Naive thymus-derived CD4-positive, alpha-beta T cell (primary cell): ENCODE measurements around the gene MTO1. TPM values are rescaled to one million over a fixed set of nuclear protein-coding genes. Genes with fewer than 3 reads are reported as not detected.
A peak's percentile ranks its signal among the peaks of the same experiment; 100 is the strongest.

ENCODE experiments used
- ATAC-seq: fragments of 150-1000 bp; cut with Tn5 transposase; 2 replicates; pipeline ENCODE4 v1.10.0; 2021; ENCODE audit warnings: mild to moderate bottlenecking, moderate library complexity
- CTCF ChIA-PET: fragments of 350-600 bp; sonication (Branson Sonifier 250); formaldehyde crosslinking; loops from one replicate; lab custom pipeline; 2021; ENCODE audit warnings: antibody characterized with exemption; lab: Charles Lee
- POLR2A ChIA-PET: fragments of 350-600 bp; sonication (Branson Sonifier 250); formaldehyde crosslinking; loops from one replicate; lab custom pipeline; 2021; ENCODE audit warnings: antibody characterized with exemption, inconsistent platforms; lab: Charles Lee
- DNase-seq, 9 donors: peaks; one replicate each; pipeline versions ENCODE4 v3.0.0 to v3.0.0-alpha.2; 2020 to 2022; ENCODE audit warnings: mixed read lengths in 1 of 9
- H3K27ac ChIP-seq: one replicate; pipeline ENCODE4 v1.7.0; 2013; ENCODE audit warnings: mild to moderate bottlenecking, low read depth, low read length, moderate library complexity
- H3K27me3 ChIP-seq, 2 donors: one replicate each; pipeline ENCODE4 v1.7.0; 2013; ENCODE audit warnings: low read length in 2 of 2, mild to moderate bottlenecking in 2 of 2, moderate library complexity in 2 of 2; ENCODE audit not compliant: control insufficient read depth in 2 of 2, insufficient read depth in 2 of 2
- H3K36me3 ChIP-seq, 3 experiments: 1 replicate in 2 of 3; 2 replicates in 1 of 3; pipeline ENCODE4 v1.7.0; 2013; ENCODE audit warnings: low read length in 3 of 3, mild to moderate bottlenecking in 3 of 3, moderate library complexity in 1 of 3; ENCODE audit not compliant: insufficient read depth in 3 of 3, control insufficient read depth in 2 of 3
- H3K4me1 ChIP-seq, 2 donors: one replicate each; pipeline ENCODE4 v1.7.0; 2013; ENCODE audit warnings: low read length in 2 of 2, mild to moderate bottlenecking in 2 of 2, moderate library complexity in 1 of 2; ENCODE audit not compliant: control insufficient read depth in 2 of 2, insufficient read depth in 2 of 2
- H3K4me3 ChIP-seq: 2 replicates; pipeline ENCODE4 v1.7.0; 2013; ENCODE audit warnings: mild to moderate bottlenecking, low read length
- H3K9me3 ChIP-seq, 3 experiments: 1 replicate in 2 of 3; 2 replicates in 1 of 3; pipeline ENCODE4 v1.7.0; 2013; ENCODE audit warnings: low read length in 3 of 3; ENCODE audit not compliant: control insufficient read depth in 2 of 3
- H3K27ac Mint-ChIP-seq, 9 donors: one replicate each; pipeline ENCODE4 v1.8.0; 2020 to 2022; ENCODE audit warnings: mixed read lengths in 9 of 9, mild to moderate bottlenecking in 8 of 9, moderate library complexity in 5 of 9, inconsistent platforms in 2 of 9
- H3K27me3 Mint-ChIP-seq, 5 donors: one replicate each; pipeline ENCODE4 v1.8.0; 2021 to 2022; ENCODE audit warnings: mixed read lengths in 5 of 5, mild to moderate bottlenecking in 1 of 5
- H3K36me3 Mint-ChIP-seq, 5 donors: one replicate each; pipeline ENCODE4 v1.8.0; 2020 to 2022; ENCODE audit warnings: mixed read lengths in 5 of 5, mild to moderate bottlenecking in 3 of 5, inconsistent platforms in 1 of 5
- H3K4me1 Mint-ChIP-seq, 7 donors: one replicate each; pipeline ENCODE4 v1.8.0; 2020 to 2022; ENCODE audit warnings: mixed read lengths in 7 of 7, mild to moderate bottlenecking in 3 of 7, inconsistent platforms in 1 of 7
- H3K4me3 Mint-ChIP-seq, 10 donors: one replicate each; pipeline ENCODE4 v1.8.0; 2020 to 2022; ENCODE audit warnings: mild to moderate bottlenecking in 10 of 10, mixed read lengths in 10 of 10, moderate library complexity in 6 of 10, inconsistent platforms in 2 of 10
- H3K9me3 Mint-ChIP-seq, 11 donors: one replicate each; pipeline ENCODE4 v1.8.0; 2020 to 2022; ENCODE audit warnings: mixed read lengths in 11 of 11, mild to moderate bottlenecking in 4 of 11, inconsistent platforms in 1 of 11, moderate library complexity in 1 of 11
- intact Hi-C, 2 donors: fragments of 100-400 bp; cut with micrococcal nuclease; formaldehyde crosslinking; loops; one replicate each; pipeline ENCODE4 v1.15.1; 2023
- polyA plus RNA-seq, 2 donors: library from polyadenylated mRNA; unstranded; fragments of 300-500 nt; fragmentation: Illumina TruSeq; gene quantifications; one replicate each; pipeline ENCODE4 v1.2.3, GENCODE V29; 2021
- total RNA-seq, 6 experiments: library from RNA in 5 of 6; stranded (reverse) in 5 of 6; gene quantifications; 1 replicate in 5 of 6; 2 replicates in 1 of 6; pipeline ENCODE4 v1.2.3 and lab custom pipeline; 2021 to 2026

The MTO1 gene
- total and polyA plus RNA-seq, 7 experiments from 2014 or later = 27.2 to 92.0 (median 44.6) TPM

GRCh38 chr6:73525546-73526330, 64.2 kb downstream of the MTO1 start:
- ChIA-PET CTCF (interaction anchor here (0.6 to 0.7 kb wide), 2 partner anchors 119 to 1114 kb away, joined by 3 to 7 read pairs; no protein-coding TSS in a partner anchor), POLR2A (interaction anchor here (0.6 to 8.9 kb wide), 8 partner anchors 9 to 129 kb away, joined by 3 to 183 read pairs (median 22); partner anchors contain the start of gene MTO1)
- Mint-ChIP-seq H3K4me3 (no peak overlapping the region), H3K27ac (peak overlapping the region in 2 of 9 donors; percentile 12 to 30), H3K9me3 (peaks cover 0 to 5% (median 0%) of the 10 kb centered on the region in 11 donors), H3K4me1 (peaks cover 5 to 29% (median 23%) of the 10 kb centered on the region in 7 donors), H3K27me3 (peaks cover 0 to 17% (median 0%) of the 10 kb centered on the region in 5 donors), H3K36me3 (peaks cover 0 to 6% (median 3%) of the 10 kb centered on the region in 5 donors)
- intact Hi-C loops = no loop called here
- DNase-seq = no peak
- no peak for ATAC-seq
- Histone ChIP-seq H3K27ac (no peak overlapping the region), H3K9me3 (no peaks in the 10 kb centered on the region), H3K4me3 (no peak overlapping the region), H3K4me1 (peaks cover 12 to 13% of the 10 kb centered on the region in 2 donors), H3K36me3 (peaks cover 0 to 4% (median 0%) of the 10 kb centered on the region in 3 experiments), H3K27me3 (no peaks in the 10 kb centered on the region)

- intact Hi-C loops = no loop called here
- no peaks in the 10 kb centered on the region for H3K9me3 ChIP-seq
- H3K27me3 Mint-ChIP-seq = peaks cover 0 to 21% (median 0%) of the 10 kb centered on the region in 5 donors
- H3K4me1 Mint-ChIP-seq = peaks cover 0 to 7% (median 6%) of the 10 kb centered on the region in 7 donors
- H3K36me3 Mint-ChIP-seq = peaks cover 0 to 3% (median 0%) of the 10 kb centered on the region in 5 donors
- POLR2A ChIA-PET = no interaction called here
- H3K9me3 Mint-ChIP-seq = no peaks in the 10 kb centered on the region
- ATAC-seq (no peak), DNase-seq (no peak)
- no peak overlapping the region for H3K27ac ChIP-seq
- no peaks in the 10 kb centered on the region for H3K4me1 ChIP-seq
- H3K4me3 ChIP-seq = no peak overlapping the region
- H3K27ac Mint-ChIP-seq = peak overlapping the region in 1 of 9 donors; percentile 31
- CTCF ChIA-PET = interaction anchor here (1.4 kb wide), 1 partner anchor 14 kb away, joined by 3 read pairs; no protein-coding TSS in a partner anchor
- H3K27me3 ChIP-seq = no peaks in the 10 kb centered on the region
- H3K36me3 ChIP-seq = no peaks in the 10 kb centered on the region
- no peak overlapping the region for H3K4me3 Mint-ChIP-seq
Observed at GRCh38 chr6:73528897-73529296, 67.4 kb downstream of the MTO1 start.

GRCh38 chr6:73532293-73532692, 70.8 kb downstream of the MTO1 start:
- CTCF ChIA-PET = interaction anchor here (2.0 kb wide), 1 partner anchor 17 kb away, joined by 5 read pairs; no protein-coding TSS in a partner anchor
- H3K36me3 Mint-ChIP-seq = peaks cover 0 to 3% (median 0%) of the 10 kb centered on the region in 5 donors
- H3K4me1 Mint-ChIP-seq = no peaks in the 10 kb centered on the region
- Histone ChIP-seq H3K27ac (no peak overlapping the region), H3K4me3 (no peak overlapping the region), H3K27me3 (no peaks in the 10 kb centered on the region), H3K4me1 (no peaks in the 10 kb centered on the region), H3K36me3 (no peaks in the 10 kb centered on the region), H3K9me3 (no peaks in the 10 kb centered on the region)
- DNase-seq (no peak), ATAC-seq (no peak)
- POLR2A ChIA-PET = no interaction called here
- no peaks in the 10 kb centered on the region for H3K9me3 Mint-ChIP-seq
- no peak overlapping the region for H3K27ac Mint-ChIP-seq
- intact Hi-C loops = no loop called here
- peaks cover 0 to 26% (median 0%) of the 10 kb centered on the region in 5 donors for H3K27me3 Mint-ChIP-seq
- H3K4me3 Mint-ChIP-seq = no peak overlapping the region

- ATAC-seq (no peak), DNase-seq (no peak)
- CTCF ChIA-PET = interaction anchor here (0.7 kb wide), 1 partner anchor 76 kb away, joined by 3 read pairs; no protein-coding TSS in a partner anchor
- H3K36me3 ChIP-seq = no peaks in the 10 kb centered on the region
- no peaks in the 10 kb centered on the region for H3K27me3 ChIP-seq
- no peaks in the 10 kb centered on the region for H3K4me1 ChIP-seq
- H3K27ac Mint-ChIP-seq = no peak overlapping the region
- no peaks in the 10 kb centered on the region for H3K9me3 Mint-ChIP-seq
- no peaks in the 10 kb centered on the region for H3K4me1 Mint-ChIP-seq
- no peak overlapping the region for H3K4me3 Mint-ChIP-seq
- no peaks in the 10 kb centered on the region for H3K9me3 ChIP-seq
- no peak overlapping the region for H3K27ac ChIP-seq
- no peaks in the 10 kb centered on the region for H3K36me3 Mint-ChIP-seq
- H3K4me3 ChIP-seq = no peak overlapping the region
- POLR2A ChIA-PET = interaction anchor here (0.6 kb wide), 1 partner anchor 13 kb away, joined by 4 read pairs; no protein-coding TSS in a partner anchor
- intact Hi-C loops = loop anchor here in 1 of 2 donors (5.0 kb wide), 1 partner anchor 907 kb away; no protein-coding TSS in a partner anchor
- peaks cover 0 to 15% (median 0%) of the 10 kb centered on the region in 5 donors for H3K27me3 Mint-ChIP-seq
Observed at GRCh38 chr6:73534628-73535027, 73.1 kb downstream of the MTO1 start.

GRCh38 chr6:73537677-73538076, 76.1 kb downstream of the MTO1 start:
- no peaks in the 10 kb centered on the region for H3K36me3 Mint-ChIP-seq

GRCh38 chr6:73538116-73538779, 76.7 kb downstream of the MTO1 start:
- ChIA-PET CTCF (no interaction called here), POLR2A (no interaction called here)
- Histone ChIP-seq H3K36me3 (no peaks in the 10 kb centered on the region), H3K4me3 (no peak overlapping the region), H3K27me3 (no peaks in the 10 kb centered on the region), H3K4me1 (no peaks in the 10 kb centered on the region), H3K9me3 (no peaks in the 10 kb centered on the region), H3K27ac (no peak overlapping the region)
- Mint-ChIP-seq H3K27ac (no peak overlapping the region), H3K36me3 (no peaks in the 10 kb centered on the region), H3K9me3 (peaks cover 0 to 1% (median 0%) of the 10 kb centered on the region in 11 donors), H3K4me3 (no peak overlapping the region), H3K4me1 (no peaks in the 10 kb centered on the region), H3K27me3 (peaks cover 0 to 5% (median 0%) of the 10 kb centered on the region in 5 donors)
- intact Hi-C loops = loop anchor here in 1 of 2 donors (5.0 kb wide), 1 partner anchor 911 kb away; no protein-coding TSS in a partner anchor
- no peak for DNase-seq
- ATAC-seq = no peak

More at GRCh38 chr6:73537677-73538076, 76.1 kb downstream of the MTO1 start:
- H3K36me3 ChIP-seq = no peaks in the 10 kb centered on the region
- H3K9me3 ChIP-seq = no peaks in the 10 kb centered on the region
- DNase-seq (no peak), ATAC-seq (no peak)
- H3K4me1 ChIP-seq = no peaks in the 10 kb centered on the region
- CTCF ChIA-PET = no interaction called here
- Mint-ChIP-seq H3K27me3 (peaks cover 0 to 10% (median 0%) of the 10 kb centered on the region in 5 donors), H3K9me3 (peaks cover 0 to 1% (median 0%) of the 10 kb centered on the region in 11 donors), H3K27ac (no peak overlapping the region), H3K4me1 (no peaks in the 10 kb centered on the region), H3K4me3 (no peak overlapping the region)
- POLR2A ChIA-PET = interaction anchor here (0.6 to 1.8 kb wide), 2 partner anchors 10 to 18 kb away, joined by 4 read pairs; no protein-coding TSS in a partner anchor
- H3K27me3 ChIP-seq = no peaks in the 10 kb centered on the region
- intact Hi-C loops = loop anchor here in 1 of 2 donors (5.0 kb wide), 1 partner anchor 910 kb away; no protein-coding TSS in a partner anchor
- no peak overlapping the region for H3K4me3 ChIP-seq
- no peak overlapping the region for H3K27ac ChIP-seq
